22Rv1 (cell line): ENCODE measurements around the gene PRPF8.

Source experiments
- H3K27ac ChIP-seq: fragments of 450-650 bp; 2 replicates; pipeline ENCODE4 v1.5.1; 2017
- CTCF ChIP-seq: fragments of 450-650 bp; IDR thresholded peaks from 2 replicates; pipeline ENCODE4 v1.5.1; 2017; ENCODE audit warnings: mild to moderate bottlenecking
- ZFX ChIP-seq: fragments of 450-650 bp; IDR thresholded peaks from 2 replicates; pipeline ENCODE4 v1.6.1; 2017; ENCODE audit warnings: antibody characterized with exemption, borderline replicate concordance

Gene PRPF8

GRCh38 chr17:1643999-1644492, 40.6 kb downstream of the PRPF8 start:
- H3K27ac ChIP-seq = 0 out of 2 replicates have a peak overlapping the region, but pooled peaks have one; percentile 22
- TF ChIP-seq CTCF (no peak), ZFX (no peak)

GRCh38 chr17:1643293-1643998, 41.2 kb downstream of the PRPF8 start:
- TF ChIP-seq CTCF (peak; percentile 78), ZFX (no peak)
- 0 out of 2 replicates have a peak overlapping the region, but pooled peaks have one; percentile 22 for H3K27ac ChIP-seq

DNA sequence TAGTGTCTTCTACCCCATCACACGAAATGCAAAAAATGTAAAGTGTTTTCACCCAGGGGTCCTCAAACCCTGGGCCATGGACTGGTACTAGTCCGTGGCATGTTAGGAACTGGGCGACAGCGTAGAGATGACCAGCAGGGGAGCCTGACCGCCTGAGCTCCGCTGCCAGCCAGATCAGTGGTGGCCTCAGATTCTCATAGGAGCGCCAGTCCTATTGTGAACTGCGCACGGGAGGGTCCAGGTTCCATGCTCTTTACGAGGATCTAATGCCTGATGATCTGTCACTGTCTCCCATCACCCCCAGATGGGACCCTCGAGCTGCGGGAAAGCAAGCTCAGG, 43.6 kb downstream of the PRPF8 start:
- TF ChIP-seq CTCF = no peak
- no peak for TF ChIP-seq ZFX
- H3K27ac ChIP-seq = no peak overlapping the region

GRCh38 chr17:1640329-1641064, 44.2 kb downstream of the PRPF8 start:
- no peak overlapping the region for H3K27ac ChIP-seq
- TF ChIP-seq ZFX (no peak), CTCF (no peak)

- TF ChIP-seq ZFX = no peak
- TF ChIP-seq CTCF = no peak
- H3K27ac ChIP-seq = no peak overlapping the region
Observed at GRCh38 chr17:1639549-1640180, 45.0 kb downstream of the PRPF8 start.

- TF ChIP-seq CTCF (no peak), ZFX (no peak)
- H3K27ac ChIP-seq = no peak overlapping the region
Observed at GRCh38 chr17:1638624-1639300, 45.9 kb downstream of the PRPF8 start.

- no peak overlapping the region for H3K27ac ChIP-seq
- TF ChIP-seq ZFX (no peak), CTCF (no peak)
Observed at GRCh38 chr17:1638171-1638590, 46.5 kb downstream of the PRPF8 start.
